ENCODE data around the gene HSPA4L.

HSPA4L gene

GRCh38 chr4:127881563-127881864, 99.4 kb downstream of the HSPA4L start:
- peak; percentile 20 for DNase-seq (ENCODE audit: insufficient read length, low spot score)
- no peak for FAIRE-seq
- TF ChIP-seq PAX5 (IDR thresholded peaks at IDR 0.05; ENCODE audit: insufficient read depth, low read length, severe bottlenecking) (no peak), POLR2A (IDR thresholded peaks at IDR 0.05; ENCODE audit: low read depth, low read length) (no peak), POLR2AphosphoS5 (IDR thresholded peaks at IDR 0.05; ENCODE audit: low read depth, low read length) (no peak), TAF1 (IDR thresholded peaks at IDR 0.05; ENCODE audit: low read depth, low read length) (no peak), SPI1 (IDR thresholded peaks at IDR 0.05; ENCODE audit: low read depth, low read length) (no peak), POU2F2 (IDR thresholded peaks at IDR 0.05; ENCODE audit: low read depth, low read length) (no peak)

GRCh38 chr4:127888559-127888958, 106.4 kb downstream of the HSPA4L start:
- DNase-seq (ENCODE audit: insufficient read length, low spot score) = no peak
- FAIRE-seq = no peak
- no peak for TF ChIP-seq POU2F2 (IDR thresholded peaks at IDR 0.05; ENCODE audit: low read depth, low read length)
- TF ChIP-seq POLR2AphosphoS5 (IDR thresholded peaks at IDR 0.05; ENCODE audit: low read depth, low read length) = no peak
- TF ChIP-seq TAF1 (IDR thresholded peaks at IDR 0.05; ENCODE audit: low read depth, low read length) = no peak
- TF ChIP-seq SPI1 (IDR thresholded peaks at IDR 0.05; ENCODE audit: low read depth, low read length) = no peak
- no peak for TF ChIP-seq PAX5 (IDR thresholded peaks at IDR 0.05; ENCODE audit: insufficient read depth, low read length, severe bottlenecking)
- no peak for TF ChIP-seq POLR2A (IDR thresholded peaks at IDR 0.05; ENCODE audit: low read depth, low read length)

GRCh38 chr4:127889903-127890302, 107.8 kb downstream of the HSPA4L start:
- FAIRE-seq = no peak
- DNase-seq (ENCODE audit: insufficient read length, low spot score) = no peak

More at GRCh38 chr4:127889903-127890302, 107.8 kb downstream of the HSPA4L start:
- TF ChIP-seq PAX5 (IDR thresholded peaks at IDR 0.05; ENCODE audit: insufficient read depth, low read length, severe bottlenecking) (no peak), SPI1 (IDR thresholded peaks at IDR 0.05; ENCODE audit: low read depth, low read length) (peak; percentile 80)
